CD4-positive, alpha-beta T cell treated with Interleukin-2 at 100 ng/mL for 4 hours (primary cell): Measurements from ENCODE around the gene KCNQ1.

ENCODE experiments used
- DNase-seq: peaks from one replicate; pipeline ENCODE4 v3.0.0-alpha.2; 2020; ENCODE audit warnings: low spot score

The KCNQ1 gene

DNA sequence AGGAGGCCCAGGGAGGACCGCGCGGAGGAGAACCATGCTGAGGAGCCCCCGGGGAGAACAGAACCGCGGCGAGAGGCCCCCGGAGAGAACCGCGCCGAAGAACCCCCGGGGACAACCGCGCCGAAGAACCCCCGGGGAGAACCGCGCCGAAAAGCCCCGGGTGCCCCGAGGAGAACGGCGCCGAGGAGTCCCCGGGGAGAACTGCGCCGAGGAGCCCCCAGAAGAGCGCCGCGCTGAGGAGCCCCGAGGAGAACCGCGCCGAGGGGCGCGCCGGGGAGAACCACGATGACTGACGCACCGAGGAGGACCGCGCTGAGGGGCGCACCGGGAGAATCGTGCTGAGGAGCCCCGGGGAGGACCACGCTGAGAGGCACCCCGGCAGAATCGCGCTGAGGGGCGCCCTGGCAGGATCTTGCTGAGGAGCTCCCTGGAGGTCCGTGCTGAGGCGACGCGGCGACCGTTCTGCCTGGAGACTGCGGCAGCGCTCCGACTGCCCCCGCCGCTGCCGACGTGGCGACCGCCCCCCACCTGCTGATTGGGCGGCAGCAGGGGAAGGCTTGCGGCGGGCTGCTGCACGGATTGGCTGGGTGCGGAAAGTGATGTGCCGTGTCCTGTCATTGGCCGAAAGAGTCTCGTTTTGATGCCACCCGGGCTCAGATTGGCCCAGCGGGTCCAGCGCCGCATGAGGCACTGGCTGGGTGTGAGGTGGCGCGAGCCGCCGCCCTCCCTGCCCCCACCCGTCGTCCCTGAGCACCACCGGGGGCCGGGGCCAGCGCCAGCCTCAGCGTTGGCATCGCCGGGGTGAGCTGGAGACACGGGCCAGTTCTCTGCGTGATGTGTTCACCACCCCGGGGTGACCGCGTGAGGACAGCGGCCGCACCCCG lies 255.0 kb downstream of the KCNQ1 start, which contains the start of gene KCNQ1OT1:
Gene KCNQ1OT1, minus strand, starts transcription at position 464 of the 884 bp plus-strand sequence.
- peak; percentile 90 for DNase-seq

DNA sequence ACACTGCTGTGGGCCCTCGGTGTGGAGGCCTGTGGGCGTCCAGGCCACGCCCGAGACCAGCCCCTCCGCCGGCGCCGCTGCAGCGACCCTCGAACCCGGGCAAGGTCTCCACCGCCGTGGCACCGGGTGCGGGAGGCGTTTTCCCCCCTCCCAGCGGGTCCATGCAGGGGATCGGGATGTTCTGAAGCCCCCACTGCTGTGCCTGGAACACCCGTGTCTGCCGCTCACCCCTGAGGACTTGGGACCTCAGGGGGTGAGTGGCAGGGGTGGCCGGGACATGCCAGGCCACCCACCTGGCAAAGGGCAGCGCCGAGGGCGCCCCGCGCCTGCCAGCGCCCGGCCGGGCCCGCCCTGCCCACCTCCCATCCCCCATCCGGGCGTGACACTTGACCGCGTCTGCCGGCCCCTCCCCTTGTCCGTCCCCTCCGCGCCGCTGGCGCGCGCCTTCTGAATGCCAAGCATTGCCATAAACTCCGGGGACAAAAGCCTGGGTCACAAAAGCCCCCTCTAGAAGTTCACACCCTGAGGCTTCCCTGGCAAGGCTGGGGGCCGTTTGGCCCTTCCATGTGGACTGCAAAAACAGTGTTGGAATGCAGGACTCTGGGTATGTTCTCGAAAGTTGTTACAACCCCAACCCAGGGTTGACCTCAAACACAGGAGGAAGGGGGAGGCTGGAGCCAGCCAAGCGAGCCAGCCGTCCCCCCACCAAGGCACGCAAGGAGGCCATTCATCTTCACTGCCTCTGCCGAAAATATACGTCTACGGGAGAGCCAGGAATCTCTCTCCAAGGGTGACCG lies 255.8 kb downstream of the KCNQ1 start:
- peak; percentile 22 for DNase-seq

GRCh38 chr11:2701230-2701629 lies 256.4 kb downstream of the KCNQ1 start:
- DNase-seq, result no peak

GRCh38 chr11:2701898-2702434 lies 257.2 kb downstream of the KCNQ1 start:
- DNase-seq, result no peak

- DNase-seq, result no peak
These were observed 258.1 kb downstream of the KCNQ1 start for GRCh38 chr11:2702771-2703362.

GRCh38 chr11:2703363-2704141 lies 258.7 kb downstream of the KCNQ1 start:
- DNase-seq, result no peak

- no peak for DNase-seq
These were observed 259.5 kb downstream of the KCNQ1 start for GRCh38 chr11:2704356-2704755.

- no peak for DNase-seq
These were observed 260.2 kb downstream of the KCNQ1 start for GRCh38 chr11:2704896-2705606.

DNA sequence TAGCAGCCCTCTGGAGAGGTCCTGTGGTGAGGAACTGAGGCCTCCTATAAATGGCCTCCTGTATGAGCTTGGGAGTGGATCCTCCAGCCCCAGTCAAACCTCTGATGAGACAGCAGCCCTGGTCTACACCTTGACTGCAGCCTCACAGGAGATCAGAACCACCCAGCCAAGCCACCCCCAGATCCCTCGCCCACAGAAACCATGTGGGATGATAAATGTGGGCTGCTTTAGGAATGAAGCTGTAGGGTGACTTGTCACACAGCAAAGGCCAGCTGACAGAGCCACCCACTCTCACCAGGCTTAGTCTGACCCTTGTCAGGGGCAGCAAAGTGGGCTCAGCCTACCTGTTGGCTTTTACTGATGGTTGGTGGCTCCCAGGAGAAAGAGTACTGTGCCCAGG lies 261.5 kb downstream of the KCNQ1 start:
- no peak for DNase-seq

- no peak for DNase-seq
These were observed 262.9 kb downstream of the KCNQ1 start for GRCh38 chr11:2707736-2708135.

DNA sequence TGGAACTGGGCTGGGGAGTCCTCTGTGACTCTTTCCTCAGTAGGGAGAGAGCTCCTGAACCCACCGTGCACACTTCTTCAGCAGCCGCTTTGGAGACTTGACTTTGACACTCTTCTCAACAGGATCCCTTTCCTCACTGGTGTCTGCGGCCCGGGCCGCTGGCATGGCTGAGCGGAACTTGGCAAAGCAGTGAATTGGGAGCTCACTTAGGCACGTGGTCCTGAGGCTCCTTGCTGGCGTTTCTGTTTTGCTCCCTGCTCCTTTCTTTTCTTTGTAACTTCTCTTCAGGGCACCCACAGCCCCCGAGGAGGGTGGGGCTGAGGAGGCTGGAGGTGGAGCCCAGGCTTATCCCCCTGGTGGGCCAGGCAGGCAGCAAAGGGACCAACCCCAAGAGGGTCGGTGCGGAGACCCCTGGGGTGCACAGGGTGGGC lies 263.4 kb downstream of the KCNQ1 start:
- no peak for DNase-seq

- no peak for DNase-seq
These were observed 264.0 kb downstream of the KCNQ1 start for GRCh38 chr11:2708757-2709281.

GRCh38 chr11:2709429-2709828 lies 264.6 kb downstream of the KCNQ1 start:
- no peak for DNase-seq

GRCh38 chr11:2711161-2711560 lies 266.4 kb downstream of the KCNQ1 start:
- DNase-seq, result no peak

- no peak for DNase-seq
These were observed 268.3 kb downstream of the KCNQ1 start for GRCh38 chr11:2713094-2713493.

- DNase-seq, result no peak
These were observed 269.1 kb downstream of the KCNQ1 start for GRCh38 chr11:2713661-2714462.

- no peak for DNase-seq
These were observed 269.6 kb downstream of the KCNQ1 start for GRCh38 chr11:2714463-2714800.

DNA sequence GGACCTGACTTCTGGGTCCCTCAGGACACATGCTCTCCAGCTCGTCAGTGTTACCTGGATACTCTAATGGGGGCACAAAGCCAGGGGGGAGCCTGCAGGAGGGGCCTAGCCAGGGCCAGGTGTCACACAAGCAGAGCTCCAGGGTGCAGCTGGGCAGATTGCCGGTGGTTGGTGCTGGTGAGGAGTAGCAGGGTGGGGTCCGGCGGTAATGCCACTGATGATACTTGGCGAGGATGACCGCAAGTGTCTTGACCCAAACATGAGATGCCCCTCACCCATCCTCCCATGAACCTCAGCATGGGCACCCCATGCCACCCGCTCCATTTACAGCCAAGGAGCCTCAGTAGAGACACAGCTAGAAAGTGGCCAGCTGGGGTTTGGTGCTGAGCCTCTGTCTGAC lies 270.1 kb downstream of the KCNQ1 start:
- no peak for DNase-seq

GRCh38 chr11:2715716-2716350 lies 271.0 kb downstream of the KCNQ1 start:
- DNase-seq, result no peak
